Pulmonary artery endothelial cell (primary cell): ENCODE results near the gene SCG2. TPM values are rescaled to one million over a fixed set of nuclear protein-coding genes. Genes with fewer than 3 reads are reported as not detected.
"Not testable (repeated sequence)": the region's sequence is repeated elsewhere in the genome, so short reads cannot be mapped to it uniquely, and the experiment has no call there.

Source experiments
- DNase-seq: peaks from one replicate; pipeline ENCODE4 v3.0.0-alpha.2; 2011; ENCODE audit warnings: low read depth, low spot score
- total RNA-seq: library from RNA; depleted of rRNA; stranded (reverse); fragments of >200 nt; gene quantifications from 2 replicates; pipeline ENCODE4 v1.2.3, GENCODE V29; 2014

The SCG2 gene
- total RNA-seq, 1 donor from 2014 or later = not detected

GRCh38 chr2:223613017-223613950 is 11.1 kb upstream of the SCG2 start:
- DNase-seq = peak; percentile 80

- no peak for DNase-seq
Observed at GRCh38 chr2:223612501-223612900, 10.3 kb upstream of the SCG2 start.

DNA sequence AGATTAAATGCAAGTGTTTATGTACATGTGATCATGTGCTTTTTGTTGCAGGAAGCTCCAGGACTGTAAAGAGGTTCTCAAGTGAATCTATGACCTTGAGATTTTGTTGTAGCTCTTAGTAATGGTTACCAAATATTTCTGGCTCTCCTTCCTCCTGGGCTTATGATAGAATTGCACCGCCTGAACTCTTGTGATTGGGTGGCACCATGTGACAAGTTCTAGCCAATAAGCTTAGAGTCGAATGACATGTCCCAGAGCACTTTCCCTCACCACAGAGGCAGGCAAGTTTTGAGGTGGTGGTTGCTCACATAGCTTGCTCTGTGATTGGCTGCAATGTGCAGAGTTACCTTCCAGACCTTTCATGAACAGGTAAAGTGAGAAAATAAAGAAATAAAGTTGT is 8.9 kb upstream of the SCG2 start:
- DNase-seq = no peak

- no peak for DNase-seq
Observed at GRCh38 chr2:223607476-223607875, 5.3 kb upstream of the SCG2 start.

- no peak for DNase-seq
Observed at GRCh38 chr2:223606946-223607345, 4.8 kb upstream of the SCG2 start.

GRCh38 chr2:223604231-223604630 is 2.1 kb upstream of the SCG2 start:
- DNase-seq = no peak

- DNase-seq = no peak
Observed at GRCh38 chr2:223602972-223603371, 811 bp upstream of the SCG2 start.

DNA sequence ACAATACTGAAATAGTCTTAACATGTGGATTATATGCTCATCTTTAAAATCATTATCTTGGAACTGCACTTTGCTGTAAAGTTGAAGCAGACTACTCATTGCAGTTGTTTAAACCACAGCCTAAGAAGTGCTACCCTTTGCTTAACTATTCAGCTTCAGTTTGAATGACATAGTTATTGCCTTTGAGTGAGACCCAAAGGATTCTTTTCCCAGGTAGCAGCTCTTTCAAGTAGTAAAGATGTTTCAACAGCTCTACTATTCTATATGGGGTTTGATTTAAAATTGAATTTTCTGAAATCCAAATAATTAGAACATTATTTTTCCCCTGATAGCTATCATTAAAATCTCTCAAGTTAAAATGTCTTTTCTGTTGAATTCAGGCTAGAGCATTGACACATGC is 1.1 kb downstream of the SCG2 start:
- no peak for DNase-seq

- no peak for DNase-seq
Observed at GRCh38 chr2:223599640-223600380, 2.4 kb downstream of the SCG2 start.

- DNase-seq = no peak
Observed at GRCh38 chr2:223598994-223599639, 3.0 kb downstream of the SCG2 start.

DNA sequence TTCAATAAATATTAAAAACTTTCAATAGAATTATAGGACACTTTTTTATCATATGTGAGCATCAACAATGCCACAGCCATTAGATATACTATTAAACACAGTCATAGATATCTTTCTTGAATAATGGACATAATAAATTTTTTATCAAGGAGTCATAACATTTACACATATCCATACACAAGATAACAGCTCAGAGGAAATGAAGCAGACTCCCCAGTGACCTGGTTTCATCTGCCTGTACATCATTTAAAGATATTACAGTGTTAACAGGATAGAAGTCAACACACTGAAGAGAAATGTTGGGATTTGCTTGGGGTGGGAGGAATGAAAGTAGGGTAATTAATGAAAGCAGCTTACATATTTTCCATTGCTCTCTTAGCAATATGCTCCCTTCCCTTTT is 5.1 kb downstream of the SCG2 start:
- DNase-seq = no peak

- no peak for DNase-seq
Observed at GRCh38 chr2:223596208-223596607, 6.0 kb downstream of the SCG2 start.

- no peak for DNase-seq
Observed at GRCh38 chr2:223594831-223595230, 7.3 kb downstream of the SCG2 start.

DNA sequence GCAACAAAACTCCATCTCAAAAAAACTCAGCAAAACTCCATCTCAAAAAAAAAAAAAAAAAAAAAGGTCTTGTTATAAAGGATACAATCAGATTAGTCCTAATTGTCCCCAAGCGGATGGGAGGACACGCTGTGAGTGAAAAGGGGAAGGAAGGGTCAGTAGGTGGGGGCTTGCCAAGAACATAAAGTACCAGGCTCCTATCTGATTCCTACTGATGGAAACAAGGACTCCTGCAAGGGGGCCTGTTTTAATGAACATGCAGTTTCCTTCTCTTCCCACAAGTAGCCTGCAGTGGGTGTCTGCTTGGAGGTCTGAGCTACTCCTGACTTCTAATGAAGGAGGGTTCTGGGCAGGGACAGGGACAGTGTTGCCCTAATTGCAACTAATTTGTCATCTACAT is 7.9 kb downstream of the SCG2 start:
- no peak for DNase-seq

GRCh38 chr2:223592689-223593088 is 9.5 kb downstream of the SCG2 start:
- DNase-seq = not testable (repeated sequence)

GRCh38 chr2:223591596-223591995 is 10.6 kb downstream of the SCG2 start:
- no peak for DNase-seq

- no peak for DNase-seq
Observed at GRCh38 chr2:223590964-223591363, 11.2 kb downstream of the SCG2 start.

DNA sequence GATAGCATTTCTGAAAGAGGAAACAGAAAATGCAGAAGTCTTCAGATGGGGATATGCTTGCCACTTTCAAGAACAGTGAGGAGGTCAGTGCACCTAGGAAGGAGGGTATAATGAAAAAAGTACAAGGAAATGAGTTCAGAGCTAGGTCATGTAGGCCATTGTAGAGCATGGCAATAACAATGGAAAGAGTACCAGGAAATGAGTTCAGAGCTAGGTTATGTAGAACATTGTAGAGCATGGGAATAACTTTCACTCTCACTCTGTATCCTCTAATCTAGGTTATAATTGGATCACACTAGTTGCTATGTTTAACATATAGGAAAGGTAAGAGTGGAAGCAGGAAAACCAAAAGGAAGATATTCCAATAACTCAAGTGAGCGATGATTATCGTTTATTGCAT is 12.3 kb downstream of the SCG2 start:
- DNase-seq = no peak

DNA sequence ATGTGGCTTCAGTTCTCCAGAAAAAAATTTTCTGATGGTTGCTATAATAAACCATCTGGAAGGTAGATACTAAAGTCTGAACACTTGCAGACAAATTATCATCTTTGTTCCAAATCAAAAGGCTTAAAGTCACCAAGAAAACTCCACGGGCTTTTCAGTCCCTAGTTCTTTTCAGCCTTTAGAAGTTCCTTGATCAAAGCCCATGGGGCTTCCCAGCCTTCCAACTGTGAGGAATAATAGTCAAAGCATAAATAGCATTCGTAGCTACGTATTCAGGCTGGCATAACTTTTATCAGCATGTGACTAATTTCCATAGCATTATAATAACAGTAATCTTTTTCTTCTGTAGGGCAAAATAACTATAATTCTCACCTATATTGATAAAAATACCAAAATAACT is 13.9 kb downstream of the SCG2 start:
- DNase-seq = no peak

- no peak for DNase-seq
Observed at GRCh38 chr2:223587301-223587700, 14.9 kb downstream of the SCG2 start.

- no peak for DNase-seq
Observed at GRCh38 chr2:223586261-223586660, 15.9 kb downstream of the SCG2 start.

GRCh38 chr2:223585666-223586065 is 16.5 kb downstream of the SCG2 start:
- DNase-seq = no peak
